Loucy (cell line): Measurements from ENCODE around the gene BIRC2.

ENCODE experiments used
- EZH2phosphoT487 ChIP-seq: fragments of 200-600 bp; IDR thresholded peaks from 2 replicates; pipeline ENCODE4 v1.6.1; 2018; ENCODE audit warnings: antibody characterized with exemption, mild to moderate bottlenecking, moderate library complexity, borderline replicate concordance
- TF ChIP-seq, protein P1 (sequence below): fragments of 200-600 bp; sonication (generic); conservative IDR thresholded peaks from 2 replicates; pipeline ENCODE4 v1.5.1; 2014; ENCODE audit warnings: mild to moderate bottlenecking, antibody characterized with exemption, low read length

DNA sequence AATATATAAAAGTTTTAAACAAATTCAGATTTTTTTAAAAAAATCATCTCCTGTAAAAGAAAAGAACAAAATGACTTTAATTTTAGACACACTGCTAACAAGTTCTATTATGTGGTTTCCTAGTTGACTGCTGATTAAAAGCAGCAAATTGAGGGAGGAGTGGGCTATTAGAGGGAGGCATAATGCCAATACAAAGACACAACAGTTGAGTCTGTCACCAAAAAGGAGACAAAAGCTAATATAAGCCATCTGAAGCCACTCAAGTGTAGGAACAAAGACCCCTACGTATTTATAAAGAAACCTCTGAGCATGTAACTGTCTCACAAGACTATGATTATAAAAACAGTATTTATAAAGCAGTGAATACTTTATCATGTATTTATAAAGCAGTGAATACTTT is 76.9 kb downstream of the BIRC2 start:
- TF ChIP-seq, protein P1, sequence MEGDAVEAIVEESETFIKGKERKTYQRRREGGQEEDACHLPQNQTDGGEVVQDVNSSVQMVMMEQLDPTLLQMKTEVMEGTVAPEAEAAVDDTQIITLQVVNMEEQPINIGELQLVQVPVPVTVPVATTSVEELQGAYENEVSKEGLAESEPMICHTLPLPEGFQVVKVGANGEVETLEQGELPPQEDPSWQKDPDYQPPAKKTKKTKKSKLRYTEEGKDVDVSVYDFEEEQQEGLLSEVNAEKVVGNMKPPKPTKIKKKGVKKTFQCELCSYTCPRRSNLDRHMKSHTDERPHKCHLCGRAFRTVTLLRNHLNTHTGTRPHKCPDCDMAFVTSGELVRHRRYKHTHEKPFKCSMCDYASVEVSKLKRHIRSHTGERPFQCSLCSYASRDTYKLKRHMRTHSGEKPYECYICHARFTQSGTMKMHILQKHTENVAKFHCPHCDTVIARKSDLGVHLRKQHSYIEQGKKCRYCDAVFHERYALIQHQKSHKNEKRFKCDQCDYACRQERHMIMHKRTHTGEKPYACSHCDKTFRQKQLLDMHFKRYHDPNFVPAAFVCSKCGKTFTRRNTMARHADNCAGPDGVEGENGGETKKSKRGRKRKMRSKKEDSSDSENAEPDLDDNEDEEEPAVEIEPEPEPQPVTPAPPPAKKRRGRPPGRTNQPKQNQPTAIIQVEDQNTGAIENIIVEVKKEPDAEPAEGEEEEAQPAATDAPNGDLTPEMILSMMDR = no peak
- TF ChIP-seq EZH2phosphoT487 = no peak
